Gastrocnemius medialis (tissue), 4 donors: ENCODE measurements around the gene FAM124A. TPM values are rescaled to one million over a fixed set of nuclear protein-coding genes. Genes with fewer than 3 reads are reported as not detected.

Source experiments
- ATAC-seq, 2 donors: fragments of 150-250 bp; one replicate each; pipeline ENCODE4 v1.9.1; 2016
- DNase-seq, 2 donors: peaks; one replicate each; pipeline ENCODE4 v3.0.0-alpha.2; 2019
- H3K27ac ChIP-seq, 4 donors: fragments of 200-600 bp; sonication (generic); 1 replicate in 1 of 4; 2 replicates in 3 of 4; pipeline ENCODE4 v1.5.1; 2016 to 2018; ENCODE audit warnings: mild to moderate bottlenecking in 2 of 4, moderate library complexity in 1 of 4
- H3K27me3 ChIP-seq, 3 donors: fragments of 200-600 bp; sonication (generic) in 2 of 3; 1 replicate in 1 of 3; 2 replicates in 2 of 3; pipeline versions ENCODE4 v1.5.1 to v1.6.0; 2016 to 2019; ENCODE audit warnings: mild to moderate bottlenecking in 1 of 3, moderate library complexity in 1 of 3
- H3K36me3 ChIP-seq, 2 donors: fragments of 200-600 bp; sonication (generic) in 1 of 2; one replicate each; pipeline ENCODE4 v1.5.1; 2017 to 2018
- H3K4me1 ChIP-seq, 2 donors: fragments of 200-600 bp; sonication (generic) in 1 of 2; one replicate each; pipeline ENCODE4 v1.5.1; 2016 to 2017; ENCODE audit warnings: mild to moderate bottlenecking in 2 of 2
- H3K4me3 ChIP-seq, 4 donors: fragments of 200-600 bp; sonication (generic) in 3 of 4; 1 replicate in 1 of 4; 2 replicates in 3 of 4; pipeline ENCODE4 v1.5.1; 2016 to 2019; ENCODE audit warnings: mild to moderate bottlenecking in 2 of 4
- H3K9me3 ChIP-seq, 3 donors: fragments of 200-600 bp; sonication (generic) in 2 of 3; 1 replicate in 1 of 3; 2 replicates in 2 of 3; pipeline ENCODE4 v1.5.1; 2016 to 2019
- POLR2A ChIP-seq, 2 donors: fragments of 450-650 bp; IDR thresholded peaks; one replicate each; pipeline ENCODE4 v1.6.1; 2017; ENCODE audit warnings: antibody characterized with exemption in 2 of 2, mild to moderate bottlenecking in 2 of 2, moderate library complexity in 2 of 2
- in situ Hi-C, 4 donors: fragments of 200-750 bp; cut with MboI; loops; one replicate each; pipeline versions ENCODE4 v1.15.0 to v1.8.0; 2017; ENCODE audit warnings: low sequenced_read_pairs in 4 of 4
- intact Hi-C: fragments of 100-400 bp; cut with DNase I; formaldehyde crosslinking; loops from one replicate; pipeline ENCODE4 v1.15.1; 2023; ENCODE audit warnings: low total_unique reads
- total RNA-seq, 4 donors: library from RNA; depleted of rRNA; stranded (reverse); fragments of >200 nt; gene quantifications; one replicate each; pipeline versions ENCODE4 v1.1.0 to v1.2.3, GENCODE V29; 2016
- TF ChIP-seq, protein P1 (sequence below), 5 experiments: fragments of 450-650 bp in 3 of 5; fragments of 200-600 bp in 2 of 5; sonication (generic) in 2 of 5; IDR thresholded peaks in 4 of 5; conservative IDR thresholded peaks in 1 of 5; 1 replicate in 4 of 5; 2 replicates in 1 of 5; pipeline ENCODE4 v1.5.1; 2016 to 2019; ENCODE audit warnings: antibody characterized with exemption in 5 of 5, mild to moderate bottlenecking in 3 of 5, moderate library complexity in 3 of 5

FAM124A gene
- total RNA-seq, 4 donors from 2014 or later: 0.66 to 2.0 (median 0.81) TPM

DNA sequence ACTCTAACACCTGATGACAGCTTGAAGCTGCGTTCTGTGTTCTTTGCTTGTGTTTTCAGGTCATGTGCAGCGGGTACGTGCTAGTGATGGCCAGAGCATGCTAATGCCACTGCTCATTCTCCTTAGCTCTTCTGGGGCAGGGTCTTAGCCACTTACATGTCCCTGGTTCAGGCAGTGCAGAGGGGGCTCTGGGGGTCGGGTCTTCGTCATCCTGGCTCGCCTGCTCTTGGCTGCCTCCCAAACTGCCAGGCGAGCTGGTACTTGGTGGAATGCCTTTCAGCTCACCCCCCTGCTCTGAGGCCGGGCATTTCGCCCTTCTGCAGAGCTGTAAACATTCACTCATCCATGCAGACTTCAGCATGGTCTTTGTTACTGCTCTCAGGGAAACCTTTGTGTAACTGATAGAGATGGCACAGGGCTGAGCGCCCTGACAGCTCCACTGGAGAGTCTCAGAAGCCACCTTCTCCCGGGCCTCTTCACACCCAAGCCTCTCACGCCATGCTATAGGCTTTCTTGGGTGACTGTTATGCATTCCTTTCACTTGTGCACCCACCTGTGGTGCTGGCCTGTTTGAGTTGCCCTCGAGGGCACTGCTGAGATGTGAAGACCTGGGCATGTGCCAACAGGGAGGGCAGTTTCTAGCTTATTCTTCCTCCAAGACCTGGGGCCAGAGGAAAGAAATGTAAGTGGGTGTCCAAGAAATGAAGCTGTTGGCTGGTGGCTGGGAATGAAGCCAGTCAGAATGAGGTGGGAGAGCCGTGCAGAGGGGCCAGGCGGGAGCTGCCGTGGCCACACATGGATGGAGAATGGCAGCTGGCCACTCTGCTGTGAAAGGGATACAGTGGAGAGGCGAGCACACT lies 24.4 kb downstream of the FAM124A start:
- intact Hi-C loops (no loop called here), in situ Hi-C loops (no loop called here)
- no peak overlapping the region for H3K4me3 ChIP-seq
- H3K4me1 ChIP-seq: no peaks in the 10 kb centered on the region
- no peaks in the 10 kb centered on the region for H3K36me3 ChIP-seq
- no peaks in the 10 kb centered on the region for H3K27me3 ChIP-seq
- H3K9me3 ChIP-seq: no peaks in the 10 kb centered on the region
- ATAC-seq: no peak
- TF ChIP-seq, protein P1, sequence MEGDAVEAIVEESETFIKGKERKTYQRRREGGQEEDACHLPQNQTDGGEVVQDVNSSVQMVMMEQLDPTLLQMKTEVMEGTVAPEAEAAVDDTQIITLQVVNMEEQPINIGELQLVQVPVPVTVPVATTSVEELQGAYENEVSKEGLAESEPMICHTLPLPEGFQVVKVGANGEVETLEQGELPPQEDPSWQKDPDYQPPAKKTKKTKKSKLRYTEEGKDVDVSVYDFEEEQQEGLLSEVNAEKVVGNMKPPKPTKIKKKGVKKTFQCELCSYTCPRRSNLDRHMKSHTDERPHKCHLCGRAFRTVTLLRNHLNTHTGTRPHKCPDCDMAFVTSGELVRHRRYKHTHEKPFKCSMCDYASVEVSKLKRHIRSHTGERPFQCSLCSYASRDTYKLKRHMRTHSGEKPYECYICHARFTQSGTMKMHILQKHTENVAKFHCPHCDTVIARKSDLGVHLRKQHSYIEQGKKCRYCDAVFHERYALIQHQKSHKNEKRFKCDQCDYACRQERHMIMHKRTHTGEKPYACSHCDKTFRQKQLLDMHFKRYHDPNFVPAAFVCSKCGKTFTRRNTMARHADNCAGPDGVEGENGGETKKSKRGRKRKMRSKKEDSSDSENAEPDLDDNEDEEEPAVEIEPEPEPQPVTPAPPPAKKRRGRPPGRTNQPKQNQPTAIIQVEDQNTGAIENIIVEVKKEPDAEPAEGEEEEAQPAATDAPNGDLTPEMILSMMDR (IDR thresholded peaks at IDR 0.05 in 4 of 5, conservative IDR thresholded peaks at IDR 0.05 in 1 of 5): no peak
- TF ChIP-seq POLR2A (IDR thresholded peaks at IDR 0.05): no peak
- no peak for DNase-seq
- no peak overlapping the region for H3K27ac ChIP-seq

DNA sequence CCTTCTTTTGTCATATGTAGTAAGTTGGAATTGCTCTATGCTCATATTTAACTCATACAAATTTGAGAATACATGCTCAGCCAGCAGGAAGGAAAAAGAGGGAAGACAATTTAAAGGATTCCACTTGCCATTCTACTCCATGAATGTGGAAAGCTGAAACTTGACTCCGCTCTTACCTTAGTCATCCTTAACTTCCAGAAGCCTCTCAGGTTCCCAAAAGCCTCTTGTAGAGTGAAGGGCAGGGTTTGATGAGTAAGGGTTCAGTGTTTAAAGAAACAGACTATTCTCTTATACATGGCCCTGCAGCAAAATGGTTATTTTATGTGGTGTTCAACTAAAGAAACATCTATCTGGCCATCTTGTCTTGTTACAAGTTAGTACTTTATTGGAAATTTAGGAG lies 27.1 kb downstream of the FAM124A start:
- Histone ChIP-seq H3K27ac (no peak overlapping the region), H3K9me3 (no peaks in the 10 kb centered on the region), H3K27me3 (no peaks in the 10 kb centered on the region), H3K4me1 (no peaks in the 10 kb centered on the region), H3K4me3 (no peak overlapping the region), H3K36me3 (no peaks in the 10 kb centered on the region)
- TF ChIP-seq POLR2A (IDR thresholded peaks at IDR 0.05): no peak
- TF ChIP-seq, protein P1 (IDR thresholded peaks at IDR 0.05 in 4 of 5, conservative IDR thresholded peaks at IDR 0.05 in 1 of 5): no peak
- DNase-seq (no peak), ATAC-seq (no peak)
- intact Hi-C loops: no loop called here
- in situ Hi-C loops: no loop called here

DNA sequence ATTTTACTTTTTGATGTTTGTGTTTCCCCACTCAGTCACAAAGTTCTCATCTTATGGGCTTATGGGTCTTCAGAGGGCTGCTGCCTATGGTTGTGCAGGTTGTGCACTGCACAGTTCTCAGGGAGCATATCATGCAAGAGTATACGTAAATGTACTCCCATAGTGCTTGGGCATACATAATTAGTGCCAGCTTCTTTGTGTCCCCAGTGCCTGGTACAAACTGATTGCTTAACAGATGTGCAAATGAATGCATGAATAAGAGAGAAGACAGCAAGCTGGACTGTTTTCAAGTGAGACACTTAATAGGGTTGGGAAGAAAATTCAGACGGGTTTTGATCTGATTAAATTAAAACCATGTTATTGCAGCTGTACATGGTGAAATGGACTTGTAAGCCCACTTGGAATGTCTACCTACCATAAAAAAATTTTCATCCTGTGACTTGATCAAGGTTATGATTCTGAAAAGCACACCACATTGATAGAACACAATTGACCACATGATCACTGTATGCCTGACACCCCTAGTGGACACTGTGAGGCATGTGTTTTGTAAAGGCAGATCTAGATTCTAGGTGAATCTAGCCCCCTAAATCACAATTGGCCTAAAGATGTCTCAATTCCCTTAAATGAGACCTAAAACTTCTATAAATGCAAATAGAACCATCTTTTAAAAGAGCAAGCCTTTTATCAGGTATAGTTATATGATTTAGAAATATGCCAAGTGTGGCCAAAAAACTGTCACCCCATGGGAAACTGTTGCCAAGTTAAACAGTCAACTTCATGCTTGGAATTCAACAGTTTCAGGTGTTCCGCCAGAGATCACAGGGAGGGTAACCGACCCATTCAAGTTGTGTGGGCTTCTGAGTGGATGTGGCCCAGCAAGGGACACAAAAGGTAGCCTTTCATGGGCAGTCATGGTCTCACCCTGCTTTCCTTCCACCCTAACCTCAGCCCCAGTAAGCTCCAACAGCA lies 27.9 kb downstream of the FAM124A start:
- Histone ChIP-seq H3K9me3 (no peaks in the 10 kb centered on the region), H3K27me3 (no peaks in the 10 kb centered on the region), H3K4me3 (no peak overlapping the region), H3K36me3 (no peaks in the 10 kb centered on the region), H3K27ac (no peak overlapping the region), H3K4me1 (no peaks in the 10 kb centered on the region)
- DNase-seq (no peak), ATAC-seq (no peak)
- in situ Hi-C loops: no loop called here
- intact Hi-C loops: no loop called here
- no peak for TF ChIP-seq POLR2A (IDR thresholded peaks at IDR 0.05)
- TF ChIP-seq, protein P1 (IDR thresholded peaks at IDR 0.05 in 4 of 5, conservative IDR thresholded peaks at IDR 0.05 in 1 of 5): no peak

DNA sequence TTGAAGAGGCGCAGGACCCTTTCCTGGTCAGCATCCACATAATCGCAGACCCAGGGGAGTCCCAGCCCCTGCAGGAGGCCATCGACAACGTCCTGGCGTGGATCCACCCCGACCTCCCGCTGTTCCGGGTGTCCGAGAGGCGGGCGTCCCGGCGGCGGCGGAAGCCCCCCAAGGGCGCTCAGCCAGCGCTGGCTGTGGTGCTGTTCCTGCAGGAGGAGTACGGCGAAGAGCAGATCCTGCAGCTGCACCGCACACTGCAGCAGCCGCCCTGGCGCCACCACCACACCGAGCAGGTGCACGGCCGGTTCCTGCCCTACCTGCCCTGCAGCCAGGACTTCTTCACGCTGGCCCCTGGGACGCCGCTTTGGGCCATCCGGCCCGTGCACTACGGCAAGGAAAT lies 29.3 kb downstream of the FAM124A start:
- TF ChIP-seq, protein P1 (IDR thresholded peaks at IDR 0.05 in 4 of 5, conservative IDR thresholded peaks at IDR 0.05 in 1 of 5): no peak
- TF ChIP-seq POLR2A (IDR thresholded peaks at IDR 0.05): no peak
- intact Hi-C loops: no loop called here

More for the DNA sequence above, 29.3 kb downstream of the FAM124A start:
- H3K27me3 ChIP-seq: no peaks in the 10 kb centered on the region
- in situ Hi-C loops: no loop called here
- DNase-seq (no peak), ATAC-seq (no peak)
- H3K36me3 ChIP-seq: no peaks in the 10 kb centered on the region
- H3K4me1 ChIP-seq: no peaks in the 10 kb centered on the region
- H3K27ac ChIP-seq: no peak overlapping the region
- H3K9me3 ChIP-seq: no peaks in the 10 kb centered on the region
- no peak overlapping the region for H3K4me3 ChIP-seq
